DOHH2 (cell line): ENCODE results near the gene DES.

Experiments used
- H3F3A ChIP-seq: fragments of 200-600 bp; sonication (generic), shearing (Covaris generic); 2 replicates; pipeline ENCODE4 v1.6.0; 2016; ENCODE audit warnings: antibody characterized with exemption, mild to moderate bottlenecking; ENCODE audit not compliant: control insufficient read depth, insufficient read depth
- H3K27ac ChIP-seq: fragments of 200-600 bp; sonication (generic); 2 replicates; pipeline ENCODE4 v1.5.1; 2014; ENCODE audit warnings: low read depth, mild to moderate bottlenecking, low read length, moderate library complexity
- H3K27me3 ChIP-seq: fragments of 200-600 bp; sonication (generic); 2 replicates; pipeline ENCODE4 v1.6.1; 2014; ENCODE audit warnings: mild to moderate bottlenecking, low read length, mixed read lengths; ENCODE audit not compliant: control insufficient read depth
- H3K36me3 ChIP-seq: fragments of 200-600 bp; sonication (generic); 2 replicates; pipeline ENCODE4 v1.6.1; 2014; ENCODE audit warnings: mild to moderate bottlenecking, low read length, moderate library complexity, mixed read lengths; ENCODE audit not compliant: control insufficient read depth
- H3K4me1 ChIP-seq: fragments of 200-600 bp; sonication (generic); 2 replicates; pipeline ENCODE4 v1.6.1; 2014; ENCODE audit warnings: mild to moderate bottlenecking, low read length, mixed read lengths; ENCODE audit not compliant: control insufficient read depth
- H3K4me2 ChIP-seq: fragments of 200-600 bp; sonication (generic); 2 replicates; pipeline ENCODE4 v1.6.0; 2014; ENCODE audit warnings: mild to moderate bottlenecking, low read length, moderate library complexity
- H3K4me3 ChIP-seq: fragments of 200-600 bp; sonication (generic); 2 replicates; pipeline ENCODE4 v1.5.1; 2014; ENCODE audit warnings: mild to moderate bottlenecking, low read length, mixed read lengths
- H3K79me2 ChIP-seq: fragments of 200-600 bp; sonication (generic); 2 replicates; pipeline ENCODE4 v1.6.1; 2014; ENCODE audit warnings: mild to moderate bottlenecking, low read length, mixed read lengths; ENCODE audit not compliant: control insufficient read depth
- H3K9me2 ChIP-seq: fragments of 200-600 bp; sonication (generic); replicated peaks from 2 replicates; pipeline ENCODE4 v1.6.1; 2014; ENCODE audit warnings: mild to moderate bottlenecking, low read length, mixed read lengths; ENCODE audit not compliant: control insufficient read depth
- H3K9me3 ChIP-seq: fragments of 200-600 bp; sonication (generic); 2 replicates; pipeline ENCODE4 v1.6.1; 2014; ENCODE audit warnings: antibody characterized with exemption, low read length, mixed read lengths; ENCODE audit not compliant: control insufficient read depth, insufficient read depth
- H4K20me1 ChIP-seq: fragments of 200-600 bp; sonication (generic); 2 replicates; pipeline ENCODE4 v1.6.0; 2014; ENCODE audit warnings: low read depth, mild to moderate bottlenecking, antibody characterized with exemption, low read length, moderate library complexity; ENCODE audit not compliant: control insufficient read depth, insufficient read depth
- CTCF ChIP-seq: fragments of 200-600 bp; sonication (generic); IDR thresholded peaks from one replicate; pipeline ENCODE4 v1.5.1; 2014; ENCODE audit warnings: antibody characterized with exemption, mild to moderate bottlenecking, low read depth, low read length; ENCODE audit not compliant: poor library complexity, severe bottlenecking
- EZH2phosphoT487 ChIP-seq: fragments of 200-600 bp; sonication (generic); IDR thresholded peaks from 2 replicates; pipeline ENCODE4 v1.6.1; 2017; ENCODE audit warnings: borderline replicate concordance, mild to moderate bottlenecking, antibody characterized with exemption, low read length, moderate library complexity, mixed read lengths

DES gene

GRCh38 chr2:219414857-219415256 is 3.3 kb upstream of the DES start:
- H3K4me2 ChIP-seq: no peak overlapping the region
- no peak overlapping the region for H3K27ac ChIP-seq
- H3K4me3 ChIP-seq: no peak overlapping the region
- peaks cover 10% of the 10 kb centered on the region for H3K27me3 ChIP-seq
- H3K9me3 ChIP-seq: peaks cover 3% of the 10 kb centered on the region
- no peaks in the 10 kb centered on the region for H4K20me1 ChIP-seq
- TF ChIP-seq CTCF (no peak), EZH2phosphoT487 (no peak)
- H3K4me1 ChIP-seq: no peaks in the 10 kb centered on the region
- H3K9me2 ChIP-seq: no peaks in the 10 kb centered on the region
- H3F3A ChIP-seq: no peaks in the 10 kb centered on the region
- no peaks in the 10 kb centered on the region for H3K36me3 ChIP-seq
- no peaks in the 10 kb centered on the region for H3K79me2 ChIP-seq

GRCh38 chr2:219415580-219416234 is 2.5 kb upstream of the DES start:
- TF ChIP-seq CTCF: no peak
- no peak for TF ChIP-seq EZH2phosphoT487

GRCh38 chr2:219416235-219416602 is 2.0 kb upstream of the DES start:
- no peaks in the 10 kb centered on the region for H4K20me1 ChIP-seq
- no peak overlapping the region for H3K27ac ChIP-seq
- H3K4me2 ChIP-seq: no peak overlapping the region
- no peaks in the 10 kb centered on the region for H3K9me2 ChIP-seq
- no peaks in the 10 kb centered on the region for H3K79me2 ChIP-seq
- H3F3A ChIP-seq: no peaks in the 10 kb centered on the region
- peaks cover 10% of the 10 kb centered on the region for H3K27me3 ChIP-seq
- no peaks in the 10 kb centered on the region for H3K4me1 ChIP-seq
- TF ChIP-seq CTCF: no peak
- TF ChIP-seq EZH2phosphoT487: no peak
- no peak overlapping the region for H3K4me3 ChIP-seq
- no peaks in the 10 kb centered on the region for H3K36me3 ChIP-seq
- H3K9me3 ChIP-seq: peaks cover 3% of the 10 kb centered on the region

More at GRCh38 chr2:219415580-219416234, 2.5 kb upstream of the DES start:
- H3K27ac ChIP-seq: no peak overlapping the region
- H3K9me3 ChIP-seq: peaks cover 3% of the 10 kb centered on the region
- H3K4me2 ChIP-seq: no peak overlapping the region
- H4K20me1 ChIP-seq: no peaks in the 10 kb centered on the region
- H3K4me1 ChIP-seq: no peaks in the 10 kb centered on the region
- H3K79me2 ChIP-seq: no peaks in the 10 kb centered on the region
- no peaks in the 10 kb centered on the region for H3K9me2 ChIP-seq
- H3K36me3 ChIP-seq: no peaks in the 10 kb centered on the region
- H3F3A ChIP-seq: no peaks in the 10 kb centered on the region
- H3K4me3 ChIP-seq: no peak overlapping the region
- peaks cover 10% of the 10 kb centered on the region for H3K27me3 ChIP-seq
